Lower leg skin (tissue), 3 donors: ENCODE data around the gene GTF2E1.
"Not testable (repeated sequence)": the region's sequence is repeated elsewhere in the genome, so short reads cannot be mapped to it uniquely, and the experiment has no call there.

Experiments used
- CTCF ChIP-seq, 3 donors: fragments of 450-650 bp; IDR thresholded peaks; one replicate each; pipeline ENCODE4 v1.5.1; 2016; ENCODE audit warnings: antibody characterized with exemption in 3 of 3, mild to moderate bottlenecking in 3 of 3, moderate library complexity in 2 of 3
- POLR2A ChIP-seq, 2 donors: fragments of 450-650 bp; IDR thresholded peaks; one replicate each; pipeline ENCODE4 v1.6.1; 2016 to 2017; ENCODE audit warnings: antibody characterized with exemption in 2 of 2, mild to moderate bottlenecking in 1 of 2, moderate library complexity in 1 of 2

DNA sequence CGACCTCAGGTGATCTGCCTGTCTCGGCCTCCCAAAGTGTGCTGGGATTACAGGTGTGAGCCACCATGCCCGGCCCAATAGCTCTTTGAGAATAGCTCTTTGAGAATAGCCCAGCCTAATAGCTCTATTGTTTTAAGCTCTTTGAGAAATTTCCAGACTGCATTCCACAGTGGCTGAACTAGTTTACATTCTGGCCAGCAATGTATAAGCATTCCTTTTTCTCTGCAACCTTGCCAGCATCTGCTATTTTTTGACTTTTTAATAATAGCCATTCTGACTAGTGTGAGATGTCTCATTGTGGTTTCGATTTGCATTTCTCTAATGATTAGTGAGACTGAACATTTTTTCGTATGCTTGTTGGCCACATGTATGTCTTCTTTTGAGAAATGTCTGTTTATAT lies 43.3 kb downstream of the GTF2E1 start:
- TF ChIP-seq POLR2A, CTCF (IDR thresholded peaks at IDR 0.05): not testable (repeated sequence)
